Testis (tissue), 3 donors: Measurements from ENCODE around the gene SLFNL1. TPM values are rescaled to one million over a fixed set of nuclear protein-coding genes. Genes with fewer than 3 reads are reported as not detected.

Source experiments
- DNase-seq: peaks from one replicate; pipeline ENCODE4 v3.0.0-alpha.2; 2019
- H3K27ac ChIP-seq, 2 donors: fragments of 200-600 bp; sonication (generic); one replicate each; pipeline ENCODE4 v1.5.1; 2019
- H3K27me3 ChIP-seq: fragments of 200-600 bp; sonication (generic); one replicate; pipeline ENCODE4 v1.5.1; 2019
- H3K36me3 ChIP-seq: fragments of 200-600 bp; sonication (generic); one replicate; pipeline ENCODE4 v1.5.1; 2017; ENCODE audit warnings: low read depth; ENCODE audit errors: missing control alignments
- H3K4me1 ChIP-seq: fragments of 200-600 bp; sonication (generic); one replicate; pipeline ENCODE4 v1.5.1; 2019
- H3K4me3 ChIP-seq, 2 donors: fragments of 200-600 bp; sonication (generic); one replicate each; pipeline ENCODE4 v1.5.1; 2017 to 2019
- H3K9me3 ChIP-seq: fragments of 200-600 bp; sonication (generic); one replicate; pipeline ENCODE4 v1.5.1; 2017
- POLR2A ChIP-seq: fragments of 450-650 bp; IDR thresholded peaks from one replicate; pipeline ENCODE4 v1.6.1; 2017; ENCODE audit warnings: antibody characterized with exemption, mild to moderate bottlenecking, moderate library complexity
- WGBS, 2 donors: methylation state at CpG; one replicate each; pipeline ENCODE4 v1.1.5; 2018; 5-methylcytosine and 5-hydroxymethylcytosine counted together
- intact Hi-C: fragments of 100-400 bp; cut with DNase I; formaldehyde crosslinking; loops from one replicate; pipeline ENCODE4 v1.15.1; 2023; ENCODE audit warnings: low total_unique reads
- polyA plus RNA-seq: library from polyadenylated mRNA; stranded (reverse); fragments of 350-450 nt; fragmentation: Illumina TruSeq; extraction: RNeasy Lipid Tissue Mini Kit (QIAGEN cat#74804); gene quantifications from one replicate; pipeline ENCODE4 v1.2.3, GENCODE V29; 2014; ENCODE audit warnings: low read depth, low replicate concordance; ENCODE audit not compliant: insufficient read depth
- total RNA-seq, 2 donors: library from RNA; depleted of rRNA; stranded (reverse); fragments of >200 nt; gene quantifications; one replicate each; pipeline ENCODE4 v1.2.3, GENCODE V29; 2016
- TF ChIP-seq, protein P1 (sequence below), 3 experiments: fragments of 450-650 bp in 2 of 3; fragments of 200-600 bp in 1 of 3; sonication (generic) in 1 of 3; IDR thresholded peaks; one replicate each; pipeline ENCODE4 v1.5.1; 2016 to 2019; ENCODE audit warnings: antibody characterized with exemption in 3 of 3, mild to moderate bottlenecking in 2 of 3, moderate library complexity in 1 of 3

SLFNL1 gene
- total and polyA plus RNA-seq, 3 donors from 2014 or later, result 23.4 to 96.8 (median 85.4) TPM

DNA sequence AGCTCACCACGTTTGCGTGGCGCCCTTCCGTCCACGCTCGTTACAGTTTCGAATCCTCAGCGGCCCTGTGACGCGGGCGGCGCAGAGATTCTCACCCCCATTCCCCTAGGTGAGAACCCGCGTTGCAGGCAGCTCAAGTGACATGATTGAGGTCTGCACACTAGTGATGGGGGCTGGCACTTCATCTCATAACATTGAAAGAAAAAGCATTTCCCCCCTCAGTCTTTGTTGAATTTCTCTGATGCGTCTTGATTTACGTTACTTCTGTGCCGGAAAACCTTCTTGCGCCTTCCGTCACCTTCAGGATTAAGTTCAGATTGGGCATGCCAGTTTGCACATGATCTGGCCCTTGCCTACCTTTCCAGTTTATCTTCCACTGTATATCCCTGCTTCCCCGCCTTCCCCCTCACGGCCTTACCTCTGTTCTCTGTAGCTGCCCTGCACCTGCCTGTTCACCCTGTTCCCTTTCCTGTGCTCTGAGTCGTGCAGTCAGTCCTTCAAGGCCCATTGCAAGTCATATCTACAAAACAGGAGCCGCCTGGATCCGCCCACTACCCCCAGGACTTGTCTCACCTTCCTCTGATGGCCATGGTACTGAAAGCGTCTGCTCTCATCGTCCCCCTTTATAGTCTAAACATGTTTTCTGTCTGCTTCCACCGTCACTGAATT lies 40.9 kb downstream of the SLFNL1 start:
- Histone ChIP-seq H3K36me3 (no peaks in the 10 kb centered on the region), H3K4me1 (peaks cover 25% of the 10 kb centered on the region), H3K27me3 (no peaks in the 10 kb centered on the region), H3K27ac (peak overlapping the region; percentile 60 to 96), H3K9me3 (no peaks in the 10 kb centered on the region), H3K4me3 (peak overlapping the region; percentile 66 to 76)
- 36 to 41% methylated on average over 14 to 27 of the region's 27 CpGs for WGBS, 2 donors
- intact Hi-C loops, result no loop called here
- peak; percentile 33 for DNase-seq
- TF ChIP-seq, protein P1, sequence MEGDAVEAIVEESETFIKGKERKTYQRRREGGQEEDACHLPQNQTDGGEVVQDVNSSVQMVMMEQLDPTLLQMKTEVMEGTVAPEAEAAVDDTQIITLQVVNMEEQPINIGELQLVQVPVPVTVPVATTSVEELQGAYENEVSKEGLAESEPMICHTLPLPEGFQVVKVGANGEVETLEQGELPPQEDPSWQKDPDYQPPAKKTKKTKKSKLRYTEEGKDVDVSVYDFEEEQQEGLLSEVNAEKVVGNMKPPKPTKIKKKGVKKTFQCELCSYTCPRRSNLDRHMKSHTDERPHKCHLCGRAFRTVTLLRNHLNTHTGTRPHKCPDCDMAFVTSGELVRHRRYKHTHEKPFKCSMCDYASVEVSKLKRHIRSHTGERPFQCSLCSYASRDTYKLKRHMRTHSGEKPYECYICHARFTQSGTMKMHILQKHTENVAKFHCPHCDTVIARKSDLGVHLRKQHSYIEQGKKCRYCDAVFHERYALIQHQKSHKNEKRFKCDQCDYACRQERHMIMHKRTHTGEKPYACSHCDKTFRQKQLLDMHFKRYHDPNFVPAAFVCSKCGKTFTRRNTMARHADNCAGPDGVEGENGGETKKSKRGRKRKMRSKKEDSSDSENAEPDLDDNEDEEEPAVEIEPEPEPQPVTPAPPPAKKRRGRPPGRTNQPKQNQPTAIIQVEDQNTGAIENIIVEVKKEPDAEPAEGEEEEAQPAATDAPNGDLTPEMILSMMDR (IDR thresholded peaks at IDR 0.05), result no peak
- TF ChIP-seq POLR2A, result no peak

DNA sequence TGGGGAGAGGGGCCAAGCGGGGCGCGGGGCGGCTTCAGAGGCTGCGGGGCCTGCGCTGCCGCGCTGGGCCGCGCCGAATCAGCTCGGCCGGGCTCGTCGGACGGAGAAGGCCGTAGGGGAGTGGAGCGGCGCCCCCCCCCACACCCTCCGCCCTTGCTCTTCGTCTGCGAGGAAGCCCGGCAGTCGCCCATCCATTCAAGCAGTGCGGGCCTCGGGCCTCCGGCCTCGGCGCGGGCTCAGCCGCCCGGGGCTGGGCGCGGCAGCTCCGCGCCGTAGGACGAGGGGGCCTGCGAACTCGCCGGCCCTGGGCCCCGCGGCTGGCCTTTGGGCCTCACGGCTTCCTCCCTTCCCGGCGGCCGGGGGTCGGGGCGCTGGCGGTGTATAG lies 41.5 kb downstream of the SLFNL1 start:
- DNase-seq, result no peak
- Histone ChIP-seq H3K27me3 (no peaks in the 10 kb centered on the region), H3K9me3 (no peaks in the 10 kb centered on the region), H3K27ac (peak overlapping the region; percentile 60 to 96), H3K4me1 (peaks cover 22% of the 10 kb centered on the region), H3K4me3 (peak overlapping the region; percentile 66 to 76), H3K36me3 (no peaks in the 10 kb centered on the region)
- intact Hi-C loops, result no loop called here
- WGBS, 2 donors, result 4 to 5% methylated on average over 4 to 24 of the region's 50 CpGs
- TF ChIP-seq POLR2A, result no peak
- TF ChIP-seq, protein P1 (IDR thresholded peaks at IDR 0.05), result no peak

DNA sequence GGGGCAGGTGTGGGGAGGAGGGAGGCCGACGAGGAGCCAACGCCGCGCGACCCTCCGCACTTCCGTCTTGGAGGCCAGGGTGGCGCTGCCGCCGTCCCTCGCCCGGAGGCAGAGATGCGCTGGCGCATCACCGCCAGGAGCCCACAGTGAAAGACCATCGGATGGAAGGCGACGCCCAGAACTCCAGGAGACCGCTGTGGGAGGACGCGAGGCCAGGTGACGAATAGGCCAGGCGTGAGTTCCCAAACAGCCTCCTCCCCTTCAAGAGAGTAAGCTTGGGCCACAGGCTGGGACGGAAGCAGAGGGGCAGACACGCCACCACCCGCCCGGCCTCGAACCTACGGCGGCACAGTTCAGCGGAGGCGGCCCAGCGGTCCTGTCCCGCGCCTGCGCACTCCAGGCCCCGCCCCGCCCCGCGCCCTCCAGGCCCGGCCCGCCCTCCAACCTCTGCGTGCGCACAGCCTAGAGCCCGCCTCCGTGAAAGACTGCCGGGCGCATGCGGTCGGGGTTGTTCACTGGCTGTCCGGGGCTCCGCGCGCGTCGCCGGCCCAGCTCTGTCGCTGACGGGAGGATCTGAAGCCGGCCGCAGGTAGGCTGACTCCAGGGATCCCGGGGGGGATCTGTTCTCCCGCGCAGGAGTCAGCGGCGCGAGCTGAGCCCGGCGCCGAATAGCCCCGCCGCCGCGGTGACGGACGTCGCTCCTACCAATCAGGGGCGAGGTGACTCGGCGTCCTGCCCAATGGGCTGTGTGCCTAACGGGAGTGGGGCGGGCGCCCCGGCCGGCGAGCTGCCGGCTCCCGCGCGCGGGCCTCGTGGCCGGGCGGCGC lies 42.1 kb downstream of the SLFNL1 start, which contains the start of gene CTPS1:
CTPS1 (plus strand) TSS at position 456 of the 827 bp plus-strand sequence. CDS start 3,595 bp downstream, outside the sequence.
- Histone ChIP-seq H3K9me3 (no peaks in the 10 kb centered on the region), H3K36me3 (no peaks in the 10 kb centered on the region), H3K4me1 (peaks cover 16% of the 10 kb centered on the region), H3K27ac (peak within 1 kb of the TSS; percentile 93 to 96), H3K4me3 (peak within 1 kb of the TSS; percentile 66 to 76), H3K27me3 (no peaks in the 10 kb centered on the region)
- no peak for TF ChIP-seq POLR2A
- TF ChIP-seq, protein P1 (IDR thresholded peaks at IDR 0.05), result no peak
- intact Hi-C loops, result no loop called here
- peak; percentile 95 for DNase-seq
- WGBS, 2 donors, result 0 to 1% methylated on average over 14 to 54 of the region's 96 CpGs

DNA sequence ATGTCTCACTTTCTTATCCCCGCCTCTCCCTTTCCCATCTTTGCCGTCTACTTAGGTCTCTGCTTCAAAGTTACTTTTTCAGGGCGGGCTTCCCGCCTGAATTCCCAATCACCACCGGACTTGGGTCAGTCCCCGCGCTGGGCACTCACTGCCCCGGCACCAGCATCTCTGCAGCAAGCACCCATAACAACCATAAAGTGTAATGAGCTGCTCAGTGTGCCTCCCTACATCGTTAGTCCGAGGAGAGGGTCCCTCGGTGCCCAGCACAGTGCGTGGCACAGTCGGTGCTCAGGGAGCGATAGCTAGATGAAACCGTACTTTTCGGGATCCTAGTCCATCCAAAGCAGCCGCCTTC lies 42.7 kb downstream of the SLFNL1 start:
- peak overlapping the region; percentile 66 to 76 for H3K4me3 ChIP-seq
- no peaks in the 10 kb centered on the region for H3K36me3 ChIP-seq
- TF ChIP-seq POLR2A, result no peak
- TF ChIP-seq, protein P1 (IDR thresholded peaks at IDR 0.05), result no peak
- H3K27ac ChIP-seq, result peak overlapping the region; percentile 93 to 96
- intact Hi-C loops, result no loop called here
- peaks cover 15% of the 10 kb centered on the region for H3K4me1 ChIP-seq
- DNase-seq, result no peak
- no peaks in the 10 kb centered on the region for H3K9me3 ChIP-seq
- 30 to 68% methylated on average over 5 to 17 of the region's 17 CpGs for WGBS, 2 donors
- no peaks in the 10 kb centered on the region for H3K27me3 ChIP-seq
